Amniotic stem cell (primary cell): ENCODE data around the gene TIGD2.

ENCODE experiments used
- DNase-seq: peaks from one replicate; lab custom pipeline; 2025; lab: John Stamatoyannopoulos, UW

Gene TIGD2

GRCh38 chr4:89162987-89163386, 51.7 kb downstream of the TIGD2 start:
- DNase-seq: no peak

- no peak for DNase-seq
Observed at GRCh38 chr4:89164400-89164799, 53.1 kb downstream of the TIGD2 start.
